IPS-15b (cell line): Measurements from ENCODE around the gene LYVE1.

Source experiments
- H3K27me3 ChIP-seq: one replicate; pipeline ENCODE4 v1.6.1; 2013; ENCODE audit warnings: low read length; ENCODE audit not compliant: control insufficient read depth, insufficient read depth
- H3K36me3 ChIP-seq: one replicate; pipeline ENCODE4 v1.6.1; 2013; ENCODE audit warnings: low read length; ENCODE audit not compliant: control insufficient read depth, insufficient read depth
- H3K4me1 ChIP-seq: one replicate; pipeline ENCODE4 v1.6.1; 2013; ENCODE audit warnings: mild to moderate bottlenecking, low read length; ENCODE audit not compliant: control insufficient read depth, insufficient read depth
- H3K4me3 ChIP-seq: one replicate; pipeline ENCODE4 v1.5.1; 2013; ENCODE audit warnings: low read depth, low read length
- H3K9ac ChIP-seq: one replicate; pipeline ENCODE4 v1.6.1; 2013; ENCODE audit warnings: low read depth, mild to moderate bottlenecking, low read length
- H3K9me3 ChIP-seq: one replicate; pipeline ENCODE4 v1.6.1; 2013; ENCODE audit warnings: mild to moderate bottlenecking, low read length; ENCODE audit not compliant: control insufficient read depth, insufficient read depth

LYVE1 gene

GRCh38 chr11:10534316-10534715 lies 34.1 kb downstream of the LYVE1 start:
- Histone ChIP-seq H3K27me3 (no peaks in the 10 kb centered on the region), H3K9ac (no peak overlapping the region), H3K4me1 (no peaks in the 10 kb centered on the region), H3K36me3 (no peaks in the 10 kb centered on the region), H3K4me3 (no peak overlapping the region), H3K9me3 (no peaks in the 10 kb centered on the region)

DNA sequence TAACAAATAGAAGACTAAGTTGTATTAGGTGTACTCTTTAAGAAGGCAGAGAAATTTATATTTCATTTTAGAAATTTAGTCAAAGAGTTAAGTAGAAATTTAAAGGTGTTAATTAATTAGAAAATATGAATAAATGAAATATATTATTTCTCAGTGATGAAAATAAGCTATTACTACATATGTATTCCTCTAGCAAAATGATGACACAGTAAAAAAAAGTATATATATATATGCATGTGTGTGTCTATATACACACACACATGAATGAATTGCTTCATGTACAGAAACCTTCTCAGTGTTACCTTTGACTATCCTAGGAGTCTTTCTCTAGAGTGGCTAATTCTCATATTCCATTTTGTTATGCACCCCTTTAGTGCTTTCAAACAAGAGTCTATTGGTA lies 35.1 kb downstream of the LYVE1 start:
- no peaks in the 10 kb centered on the region for H3K36me3 ChIP-seq
- no peaks in the 10 kb centered on the region for H3K4me1 ChIP-seq
- H3K9ac ChIP-seq, result no peak overlapping the region
- H3K27me3 ChIP-seq, result no peaks in the 10 kb centered on the region
- H3K4me3 ChIP-seq, result no peak overlapping the region
- H3K9me3 ChIP-seq, result no peaks in the 10 kb centered on the region

DNA sequence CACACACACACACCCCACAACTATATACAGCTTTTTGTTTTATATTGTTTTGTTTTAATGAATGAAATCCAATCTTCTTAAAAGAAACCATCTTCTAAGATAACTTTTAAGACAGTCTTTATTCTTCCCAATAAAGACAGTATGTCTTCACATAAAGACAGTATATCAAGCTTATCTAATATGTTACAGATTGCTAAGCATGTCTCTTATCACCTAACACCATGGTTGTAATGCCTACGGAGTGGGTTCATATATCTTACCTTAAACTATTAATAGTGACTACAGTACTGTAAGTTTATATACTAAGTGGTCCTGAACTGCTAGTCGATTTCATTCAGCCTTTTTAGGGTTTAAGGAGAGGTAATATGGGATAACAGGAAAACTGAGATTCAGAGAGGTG lies 35.9 kb downstream of the LYVE1 start:
- H3K4me3 ChIP-seq, result no peak overlapping the region
- H3K36me3 ChIP-seq, result no peaks in the 10 kb centered on the region
- H3K9ac ChIP-seq, result no peak overlapping the region
- no peaks in the 10 kb centered on the region for H3K27me3 ChIP-seq
- no peaks in the 10 kb centered on the region for H3K4me1 ChIP-seq
- no peaks in the 10 kb centered on the region for H3K9me3 ChIP-seq

DNA sequence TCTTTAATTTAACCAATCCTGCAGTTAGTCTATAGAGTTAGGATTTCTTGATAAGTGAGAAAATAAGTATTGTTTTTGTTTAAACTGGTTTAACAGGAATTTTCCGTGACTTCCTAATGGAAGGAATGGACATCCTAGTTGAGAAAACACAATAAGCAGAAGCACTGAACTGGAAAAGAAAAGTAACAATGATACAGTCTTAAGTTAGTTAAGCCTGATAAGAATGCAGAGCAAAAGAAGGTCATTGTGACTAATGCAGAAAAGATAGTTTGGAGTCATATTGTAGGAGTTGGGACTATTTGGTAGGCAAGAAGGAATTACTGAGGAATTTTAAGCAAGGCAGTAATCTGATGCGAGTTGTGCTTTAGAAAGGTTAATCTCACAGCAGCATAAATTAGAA lies 39.2 kb downstream of the LYVE1 start:
- Histone ChIP-seq H3K9me3 (no peaks in the 10 kb centered on the region), H3K4me3 (no peak overlapping the region), H3K27me3 (no peaks in the 10 kb centered on the region), H3K4me1 (no peaks in the 10 kb centered on the region), H3K9ac (no peak overlapping the region), H3K36me3 (no peaks in the 10 kb centered on the region)

DNA sequence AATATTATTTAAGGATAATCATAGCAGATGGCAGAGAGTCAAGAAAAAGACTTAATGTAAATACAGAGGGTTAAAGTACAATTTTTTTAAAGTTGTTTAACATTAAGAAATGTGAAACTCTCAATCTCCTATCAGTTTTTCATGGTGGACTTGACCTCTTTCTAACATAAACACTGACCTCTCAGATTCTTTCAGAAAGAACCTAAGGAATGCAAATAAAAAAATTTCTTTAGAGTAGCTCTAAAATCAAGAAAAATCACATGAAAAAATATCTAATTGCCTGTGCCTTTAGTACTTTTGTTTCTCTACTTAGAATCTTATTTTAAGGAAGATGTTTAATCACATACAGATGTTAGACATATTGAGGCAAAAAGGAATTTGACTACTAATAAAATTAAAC lies 40.3 kb downstream of the LYVE1 start:
- no peaks in the 10 kb centered on the region for H3K9me3 ChIP-seq
- no peaks in the 10 kb centered on the region for H3K36me3 ChIP-seq
- H3K4me3 ChIP-seq, result no peak overlapping the region
- H3K27me3 ChIP-seq, result no peaks in the 10 kb centered on the region
- no peak overlapping the region for H3K9ac ChIP-seq
- no peaks in the 10 kb centered on the region for H3K4me1 ChIP-seq

GRCh38 chr11:10526974-10527918 lies 41.2 kb downstream of the LYVE1 start:
- H3K27me3 ChIP-seq, result no peaks in the 10 kb centered on the region
- H3K36me3 ChIP-seq, result no peaks in the 10 kb centered on the region
- no peaks in the 10 kb centered on the region for H3K4me1 ChIP-seq
- no peaks in the 10 kb centered on the region for H3K9me3 ChIP-seq
- no peak overlapping the region for H3K4me3 ChIP-seq
- H3K9ac ChIP-seq, result no peak overlapping the region

- H3K27me3 ChIP-seq, result no peaks in the 10 kb centered on the region
- H3K4me1 ChIP-seq, result no peaks in the 10 kb centered on the region
- H3K9me3 ChIP-seq, result no peaks in the 10 kb centered on the region
- H3K4me3 ChIP-seq, result no peak overlapping the region
- H3K9ac ChIP-seq, result no peak overlapping the region
- no peaks in the 10 kb centered on the region for H3K36me3 ChIP-seq
Measured at GRCh38 chr11:10524471-10524870, 44.0 kb downstream of the LYVE1 start.

- H3K36me3 ChIP-seq, result no peaks in the 10 kb centered on the region
- no peaks in the 10 kb centered on the region for H3K27me3 ChIP-seq
Measured at GRCh38 chr11:10522921-10523320, 45.5 kb downstream of the LYVE1 start.

GRCh38 chr11:10522276-10522675 lies 46.2 kb downstream of the LYVE1 start:
- Histone ChIP-seq H3K36me3 (no peaks in the 10 kb centered on the region), H3K4me3 (no peak overlapping the region), H3K27me3 (no peaks in the 10 kb centered on the region), H3K9me3 (no peaks in the 10 kb centered on the region), H3K4me1 (no peaks in the 10 kb centered on the region), H3K9ac (no peak overlapping the region)

More at GRCh38 chr11:10522921-10523320, 45.5 kb downstream of the LYVE1 start:
- Histone ChIP-seq H3K9ac (no peak overlapping the region), H3K9me3 (no peaks in the 10 kb centered on the region), H3K4me3 (no peak overlapping the region), H3K4me1 (no peaks in the 10 kb centered on the region)

- no peaks in the 10 kb centered on the region for H3K4me1 ChIP-seq
- H3K4me3 ChIP-seq, result no peak overlapping the region
- no peak overlapping the region for H3K9ac ChIP-seq
- H3K36me3 ChIP-seq, result no peaks in the 10 kb centered on the region
- H3K9me3 ChIP-seq, result no peaks in the 10 kb centered on the region
- no peaks in the 10 kb centered on the region for H3K27me3 ChIP-seq
Measured at GRCh38 chr11:10520562-10520961, 47.9 kb downstream of the LYVE1 start.

- Histone ChIP-seq H3K36me3 (no peaks in the 10 kb centered on the region), H3K9me3 (no peaks in the 10 kb centered on the region), H3K4me3 (no peak overlapping the region), H3K9ac (no peak overlapping the region), H3K4me1 (no peaks in the 10 kb centered on the region), H3K27me3 (no peaks in the 10 kb centered on the region)
Measured at GRCh38 chr11:10519630-10520029, 48.8 kb downstream of the LYVE1 start.

DNA sequence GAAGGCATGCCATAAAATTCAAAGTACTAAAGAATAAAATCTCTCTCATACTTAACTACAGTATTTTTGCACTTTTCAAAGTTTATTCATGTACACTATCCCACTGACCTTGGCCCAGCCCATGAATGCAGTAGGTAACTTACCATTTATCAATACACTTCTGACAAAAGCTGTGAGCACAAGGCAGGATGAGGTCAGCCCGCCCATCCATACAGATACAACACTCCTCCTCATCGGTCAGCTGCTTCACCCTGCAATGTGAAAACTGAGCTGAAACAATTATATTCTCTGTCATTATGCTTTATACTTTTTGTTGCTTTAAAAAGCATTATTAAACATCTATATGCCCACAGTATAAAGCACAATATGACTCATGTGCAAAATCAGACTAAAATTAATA lies 49.6 kb downstream of the LYVE1 start:
- H3K36me3 ChIP-seq, result no peaks in the 10 kb centered on the region

More for the DNA sequence above, 49.6 kb downstream of the LYVE1 start:
- Histone ChIP-seq H3K9me3 (no peaks in the 10 kb centered on the region), H3K4me3 (no peak overlapping the region), H3K4me1 (no peaks in the 10 kb centered on the region), H3K9ac (no peak overlapping the region), H3K27me3 (no peaks in the 10 kb centered on the region)
